HepG2 (cell line): Measurements from ENCODE around the gene CIAO2B. TPM values are rescaled to one million over a fixed set of nuclear protein-coding genes. Genes with fewer than 3 reads are reported as not detected.
A peak's percentile ranks its signal among the peaks of the same experiment; 100 is the strongest.

ENCODE experiments used
- ARID4A ChIP-seq: sonication (generic); formaldehyde crosslinking; IDR thresholded peaks from 2 replicates; pipeline ENCODE4 v1.5.0; 2020; ENCODE audit warnings: mild to moderate bottlenecking, missing genetic modification reagents, borderline replicate concordance
- ARID5B ChIP-seq: IDR thresholded peaks from 2 replicates; pipeline ENCODE4 v1.4.0; 2020; ENCODE audit warnings: mild to moderate bottlenecking, missing genetic modification reagents
- CCDC6 ChIP-seq: sonication (generic); formaldehyde crosslinking; IDR thresholded peaks from 2 replicates; pipeline ENCODE4 v1.8.1; 2022; ENCODE audit warnings: mild to moderate bottlenecking, missing genetic modification reagents, moderate library complexity
- DNMT1 ChIP-seq: sonication (generic); formaldehyde crosslinking; IDR thresholded peaks from 2 replicates; pipeline ENCODE4 v1.5.1; 2020; ENCODE audit warnings: mild to moderate bottlenecking, missing genetic modification reagents
- PHB2 ChIP-seq: fragments of 450-650 bp; IDR thresholded peaks from 2 replicates; pipeline ENCODE4 v1.6.1; 2018; ENCODE audit not compliant: partially characterized antibody
- POGK ChIP-seq: sonication (generic); formaldehyde crosslinking; conservative IDR thresholded peaks from 2 replicates; pipeline ENCODE4 v1.8.0; 2022; ENCODE audit warnings: mild to moderate bottlenecking, moderate library complexity, missing genetic modification reagents
- RXRB ChIP-seq: IDR thresholded peaks from 2 replicates; pipeline ENCODE4 v1.6.1; 2016; ENCODE audit warnings: borderline replicate concordance, missing genetic modification reagents, missing compliant biosample characterization
- SRSF4 ChIP-seq: fragments of 200-400 bp; formaldehyde crosslinking; IDR thresholded peaks from one replicate; pipeline ENCODE4 v1.6.1; 2018; ENCODE audit warnings: mild to moderate bottlenecking, low read depth, low read length, moderate library complexity; ENCODE audit not compliant: poor library complexity, severe bottlenecking
- THAP9 ChIP-seq: sonication (generic); formaldehyde crosslinking; IDR thresholded peaks from 2 replicates; pipeline ENCODE4; 2020; ENCODE audit warnings: missing genetic modification reagents, mild to moderate bottlenecking, borderline replicate concordance
- ZFP1 ChIP-seq: IDR thresholded peaks from 2 replicates; pipeline ENCODE4 v1.6.1; 2016
- polyA plus RNA-seq, 8 experiments: library from polyadenylated mRNA; depleted of rRNA in 3 of 8; stranded (reverse) in 7 of 8; unstranded in 1 of 8; fragments of >200 nt; fragmentation: Illumina TruSeq in 4 of 8; extraction: Trizol in 4 of 8; gene quantifications; 2 replicates each; pipeline versions ENCODE4 v1.2.1 to v1.2.3, GENCODE V29; 2011 to 2016; ENCODE audit warnings: low read depth in 4 of 8, missing spikeins in 1 of 8, mixed read lengths in 1 of 8; ENCODE audit not compliant: insufficient read depth in 1 of 8
- total RNA-seq, 5 experiments: library from RNA; depleted of rRNA; stranded (reverse); fragments of >200 nt; fragmentation: Illumina TruSeq; extraction: Trizol; gene quantifications; 2 replicates each; pipeline ENCODE4 v1.2.3, GENCODE V29; 2016; ENCODE audit warnings: low read depth in 1 of 5
- TF ChIP-seq, protein P1 (sequence below): IDR thresholded peaks from 2 replicates; pipeline ENCODE4 v1.6.1; 2016; ENCODE audit warnings: missing biosample characterization, missing genetic modification reagents, low read depth
- TF ChIP-seq, protein P2 (sequence below): sonication (generic); formaldehyde crosslinking; IDR thresholded peaks from 2 replicates; pipeline ENCODE4 v1.8.0; 2022; ENCODE audit warnings: mild to moderate bottlenecking, missing genetic modification reagents, moderate library complexity

Gene CIAO2B
- total and polyA plus RNA-seq, 2 of the 13 experiments (the other 11 are each of a cell fraction or from before 2014, with no cell fraction given): 157 to 293 TPM

GRCh38 chr16:66934138-66934838 lies at the start of gene CIAO2B (continued):
- peak; percentile 77; the same call in 1 of the 2 replicates for TF ChIP-seq ARID5B (CRISPR knock-in tag)
- TF ChIP-seq, protein P1, sequence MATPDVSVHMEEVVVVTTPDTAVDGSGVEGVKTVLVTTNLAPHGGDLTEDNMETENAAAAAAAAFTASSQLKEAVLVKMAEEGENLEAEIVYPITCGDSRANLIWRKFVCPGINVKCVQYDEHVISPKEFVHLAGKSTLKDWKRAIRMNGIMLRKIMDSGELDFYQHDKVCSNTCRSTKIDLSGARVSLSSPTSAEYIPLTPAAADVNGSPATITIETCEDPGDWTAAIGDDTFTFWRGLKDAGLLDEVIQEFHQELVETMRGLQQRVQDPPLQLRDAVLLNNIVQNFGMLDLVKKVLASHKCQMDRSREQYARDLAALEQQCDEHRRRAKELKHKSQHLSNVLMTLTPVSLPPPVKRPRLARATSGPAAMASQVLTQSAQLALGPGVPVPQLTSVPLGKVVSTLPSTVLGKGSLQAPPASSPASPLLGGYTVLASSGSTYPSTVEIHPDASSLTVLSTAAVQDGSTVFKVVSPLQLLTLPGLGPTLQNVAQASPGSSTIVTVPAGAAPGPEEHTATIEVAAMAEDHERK (CRISPR knock-in tag): no peak
- TF ChIP-seq, protein P2, sequence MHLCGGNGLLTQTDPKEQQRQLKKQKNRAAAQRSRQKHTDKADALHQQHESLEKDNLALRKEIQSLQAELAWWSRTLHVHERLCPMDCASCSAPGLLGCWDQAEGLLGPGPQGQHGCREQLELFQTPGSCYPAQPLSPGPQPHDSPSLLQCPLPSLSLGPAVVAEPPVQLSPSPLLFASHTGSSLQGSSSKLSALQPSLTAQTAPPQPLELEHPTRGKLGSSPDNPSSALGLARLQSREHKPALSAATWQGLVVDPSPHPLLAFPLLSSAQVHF: peak; percentile 29; the same call in 1 of the 2 replicates
- peak; percentile 76 for TF ChIP-seq RXRB (CRISPR knock-in tag)
- TF ChIP-seq DNMT1 (CRISPR knock-in tag): peak; percentile 80; the same call in 1 of the 2 replicates
- TF ChIP-seq THAP9 (CRISPR knock-in tag): peak; percentile 64
- peak; percentile 93 for TF ChIP-seq CCDC6
- no peak for TF ChIP-seq PHB2
- TF ChIP-seq ZFP1 (CRISPR knock-in tag): peak; percentile 84
- TF ChIP-seq POGK (CRISPR knock-in tag): peak; percentile 98
- TF ChIP-seq SRSF4: no peak
- TF ChIP-seq ARID4A (CRISPR knock-in tag): peak; percentile 99
